Calu3 (cell line): ENCODE results near the gene ZBTB16. TPM values are rescaled to one million over a fixed set of nuclear protein-coding genes. Genes with fewer than 3 reads are reported as not detected.

ENCODE experiments used
- BruUV-seq: library from RNA; stranded (reverse); fragments of 400-500 nt; replicated peaks from 2 replicates; lab custom pipeline; 2021; lab: Mats Ljungman, UMichigan
- CTCF ChIA-PET: fragments of 300-600 bp; sonication (Branson Sonifier 250); formaldehyde crosslinking; loops from one replicate; lab custom pipeline; 2022; ENCODE audit warnings: antibody characterized with exemption; lab: Charles Lee
- DNase-seq: peaks from one replicate; pipeline ENCODE4 v3.0.0; 2022
- H3K27ac Mint-ChIP-seq: one replicate; pipeline ENCODE4 v1.8.0; 2022; ENCODE audit warnings: mixed read lengths; ENCODE audit not compliant: unreplicated experiment
- H3K27me3 Mint-ChIP-seq: one replicate; pipeline ENCODE4 v1.8.0; 2022; ENCODE audit warnings: mixed read lengths; ENCODE audit not compliant: unreplicated experiment
- H3K36me3 Mint-ChIP-seq: one replicate; pipeline ENCODE4 v1.8.0; 2022; ENCODE audit warnings: mild to moderate bottlenecking, moderate library complexity, mixed read lengths; ENCODE audit not compliant: insufficient read depth, unreplicated experiment
- H3K4me1 Mint-ChIP-seq: one replicate; pipeline ENCODE4 v1.8.0; 2022; ENCODE audit warnings: mild to moderate bottlenecking, low read depth, mixed read lengths; ENCODE audit not compliant: unreplicated experiment
- H3K4me3 Mint-ChIP-seq: one replicate; pipeline ENCODE4 v1.8.0; 2022; ENCODE audit warnings: mild to moderate bottlenecking, low read depth, moderate library complexity, mixed read lengths; ENCODE audit not compliant: unreplicated experiment
- H3K9me3 Mint-ChIP-seq: one replicate; pipeline ENCODE4 v1.8.0; 2022; ENCODE audit warnings: low read depth, mixed read lengths; ENCODE audit not compliant: unreplicated experiment
- CTCF ChIP-seq: fragments of 200-600 bp; IDR thresholded peaks from one replicate; pipeline ENCODE4 v1.8.0; 2022; ENCODE audit warnings: antibody characterized with exemption; ENCODE audit not compliant: unreplicated experiment
- intact Hi-C: fragments of 100-400 bp; cut with micrococcal nuclease; formaldehyde crosslinking; loops from one replicate; pipeline ENCODE4 v1.10.0; 2022; ENCODE audit not compliant: unreplicated experiment
- total RNA-seq: library from RNA; stranded (reverse); gene quantifications from 2 replicates; pipeline ENCODE4 v1.2.3, GENCODE V29; 2022

The ZBTB16 gene
- total RNA-seq, 1 experiment from 2014 or later: not detected

GRCh38 chr11:114260077-114260476 is 200.6 kb downstream of the ZBTB16 start:
- CTCF ChIA-PET: interaction anchor here (0.6 to 5.5 kb wide), 4 partner anchors 8 to 364 kb away, joined by 3 to 35 read pairs (median 8); no protein-coding TSS in a partner anchor
- DNase-seq: no peak
- Mint-ChIP-seq H3K36me3 (no peaks in the 10 kb centered on the region), H3K4me3 (no peak overlapping the region), H3K27me3 (peaks cover 43% of the 10 kb centered on the region), H3K4me1 (no peaks in the 10 kb centered on the region), H3K9me3 (no peaks in the 10 kb centered on the region), H3K27ac (no peak overlapping the region)
- BruUV-seq: no TSS peak
- intact Hi-C loops: loop anchor here (2.0 to 5.0 kb wide), 2 partner anchors 63 to 78 kb away; no protein-coding TSS in a partner anchor
- TF ChIP-seq CTCF: no peak

GRCh38 chr11:114260483-114260882 is 201.0 kb downstream of the ZBTB16 start:
- H3K27ac Mint-ChIP-seq: no peak overlapping the region
- no peak for DNase-seq
- H3K36me3 Mint-ChIP-seq: no peaks in the 10 kb centered on the region
- CTCF ChIA-PET: interaction anchor here (0.6 to 5.5 kb wide), 4 partner anchors 8 to 364 kb away, joined by 3 to 35 read pairs (median 8); no protein-coding TSS in a partner anchor
- no peaks in the 10 kb centered on the region for H3K4me1 Mint-ChIP-seq
- H3K9me3 Mint-ChIP-seq: no peaks in the 10 kb centered on the region
- TF ChIP-seq CTCF: no peak
- no TSS peak for BruUV-seq
- no peak overlapping the region for H3K4me3 Mint-ChIP-seq
- intact Hi-C loops: loop anchor here (2.0 to 5.0 kb wide), 2 partner anchors 64 to 78 kb away; no protein-coding TSS in a partner anchor
- H3K27me3 Mint-ChIP-seq: peaks cover 43% of the 10 kb centered on the region

- intact Hi-C loops: loop anchor here (1.0 to 5.0 kb wide), 6 partner anchors 65 to 455 kb away; no protein-coding TSS in a partner anchor
- BruUV-seq: no TSS peak
- no peak overlapping the region for H3K27ac Mint-ChIP-seq
Observed at GRCh38 chr11:114261791-114262190, 202.3 kb downstream of the ZBTB16 start.

More at GRCh38 chr11:114261791-114262190, 202.3 kb downstream of the ZBTB16 start:
- CTCF ChIA-PET: interaction anchor here (2.5 to 5.5 kb wide), 2 partner anchors 267 to 365 kb away, joined by 13 to 35 read pairs; no protein-coding TSS in a partner anchor
- Mint-ChIP-seq H3K36me3 (no peaks in the 10 kb centered on the region), H3K4me3 (no peak overlapping the region), H3K4me1 (no peaks in the 10 kb centered on the region), H3K27me3 (peaks cover 40% of the 10 kb centered on the region), H3K9me3 (no peaks in the 10 kb centered on the region)
- TF ChIP-seq CTCF: no peak
- DNase-seq: no peak
